Posterior vena cava (tissue), 2 donors: ENCODE measurements around the gene GDF9. TPM values are rescaled to one million over a fixed set of nuclear protein-coding genes. Genes with fewer than 3 reads are reported as not detected.

Experiments used
- DNase-seq: peaks from one replicate; pipeline ENCODE4 v3.0.0-alpha.2; 2020; ENCODE audit warnings: low spot score
- intact Hi-C, 2 donors: fragments of 100-400 bp; cut with DNase I; formaldehyde crosslinking; loops; one replicate each; pipeline versions ENCODE4 v1.14.1 to v1.14.2; 2022 to 2023
- total RNA-seq, 2 donors: library from RNA; stranded (reverse); fragmentation: NEBNext Ultra II Directional; extraction: Animal tissue kit (Norgen Biotek cat#: 25700); gene quantifications; one replicate each; pipeline ENCODE4 v1.2.1, GENCODE V29; 2021
- donor health status: DM: yes; HTN: yes; CAD: no.
- donor health status: DM: yes; HTN: yes; CAD: no.

Gene GDF9
- total RNA-seq, 2 donors from 2014 or later: 0.33 to 0.51 TPM

- intact Hi-C loops: loop anchor here in 1 of 2 donors (10.0 kb wide), 1 partner anchor 300 kb away; no protein-coding TSS in a partner anchor
- no peak for DNase-seq
These were observed 41.0 kb downstream of the GDF9 start for GRCh38 chr5:132825033-132825833.

GRCh38 chr5:132824426-132824825 is 41.8 kb downstream of the GDF9 start:
- DNase-seq: no peak
- intact Hi-C loops: loop anchor here in 1 of 2 donors (10.0 kb wide), 1 partner anchor 300 kb away; no protein-coding TSS in a partner anchor

DNA sequence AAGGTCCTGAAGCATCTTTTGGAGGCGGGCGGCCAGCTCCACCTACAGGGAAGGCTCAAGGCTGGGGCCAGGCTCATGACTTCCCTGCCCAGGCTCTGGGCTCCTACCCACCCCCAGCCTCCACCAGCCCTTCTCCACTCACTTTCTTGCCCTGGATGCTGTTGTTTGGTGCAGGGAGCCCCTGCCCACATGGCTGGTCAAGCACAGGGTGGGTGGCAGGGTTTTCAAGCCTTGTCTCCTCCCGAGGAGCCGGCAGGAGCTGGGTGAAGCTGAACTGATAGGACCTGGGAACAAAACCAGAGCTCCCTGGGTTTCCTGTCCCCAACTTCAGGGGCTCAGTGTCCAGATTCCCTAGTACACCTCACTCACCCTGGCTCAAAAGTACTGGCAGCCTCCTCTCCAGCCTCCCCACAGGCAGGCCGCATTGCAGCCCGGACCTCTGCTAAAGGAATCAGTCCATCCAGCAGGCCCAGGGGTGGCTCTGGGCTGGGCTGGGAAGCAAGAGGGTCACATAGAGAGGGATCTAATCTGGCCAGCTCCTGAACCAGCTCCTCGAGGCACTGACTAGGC is 42.7 kb downstream of the GDF9 start:
- intact Hi-C loops: loop anchor here in 1 of 2 donors (10.0 kb wide), 1 partner anchor 299 kb away; no protein-coding TSS in a partner anchor
- DNase-seq: no peak

DNA sequence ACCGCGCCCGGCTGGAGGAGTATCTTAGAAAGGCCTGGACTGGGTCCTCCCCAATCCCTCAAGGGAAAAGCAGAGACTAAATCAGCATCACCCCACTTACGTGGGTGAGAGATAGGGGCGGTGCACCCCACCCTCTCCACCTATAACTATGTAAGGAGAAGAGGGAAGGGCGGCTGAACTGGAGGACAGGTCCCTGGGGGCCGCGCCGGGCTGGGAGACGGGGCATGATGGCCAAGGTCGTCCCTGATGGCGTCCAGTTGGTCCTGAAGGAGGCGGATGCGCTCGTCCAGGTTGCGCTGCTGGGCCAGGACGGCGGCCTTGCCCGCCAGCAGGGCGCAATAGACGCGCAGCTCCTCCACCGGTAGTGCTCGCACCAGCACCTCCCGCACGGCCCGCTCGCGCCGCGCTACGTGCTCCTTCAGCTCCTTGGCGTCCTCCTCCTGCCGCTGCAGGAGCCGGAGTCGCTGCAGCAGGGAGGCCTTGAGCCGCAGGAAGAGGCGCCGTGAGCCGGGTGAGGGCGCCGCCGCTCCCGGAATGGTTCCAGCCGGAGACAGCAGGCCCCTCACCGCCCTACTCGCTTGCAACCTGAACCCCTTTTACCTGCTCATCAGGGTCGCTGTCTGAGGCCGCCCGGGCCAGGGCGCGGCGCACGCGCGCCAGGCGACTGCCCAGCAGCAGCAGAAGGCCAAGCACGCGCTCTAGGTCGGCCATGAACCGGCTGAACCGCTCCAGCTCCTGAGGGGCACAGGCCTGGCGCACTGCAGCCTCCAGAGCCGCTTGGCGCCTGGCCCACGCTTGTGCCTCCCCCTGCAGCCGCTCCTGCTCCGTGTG is 43.4 kb downstream of the GDF9 start:
- DNase-seq: no peak

DNA sequence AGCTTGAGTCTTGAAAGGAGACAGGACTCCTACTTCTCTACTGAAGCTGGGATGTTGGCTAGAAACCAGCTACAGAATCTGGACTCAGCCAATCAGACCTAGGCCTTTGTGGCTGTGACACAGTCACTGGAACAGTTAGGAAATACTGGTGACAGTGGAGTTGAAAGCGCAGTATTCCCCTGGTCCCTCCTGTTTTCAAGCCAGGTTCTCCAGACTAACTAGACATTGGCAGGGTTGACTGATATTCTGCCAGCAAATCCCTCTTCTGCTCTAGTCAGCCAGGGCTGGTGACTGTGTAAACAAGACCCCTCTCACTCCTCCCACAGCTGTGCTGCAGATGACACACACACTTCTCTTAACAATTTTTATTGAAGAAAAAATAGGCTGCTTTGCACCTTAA is 44.5 kb downstream of the GDF9 start:
- intact Hi-C loops: loop anchor here in 1 of 2 donors (10.0 kb wide), 1 partner anchor 297 kb away; no protein-coding TSS in a partner anchor
- DNase-seq: no peak

More for the DNA sequence above, 43.4 kb downstream of the GDF9 start:
- intact Hi-C loops: loop anchor here in 1 of 2 donors (10.0 kb wide), 1 partner anchor 298 kb away; no protein-coding TSS in a partner anchor

- intact Hi-C loops: loop anchor here in 1 of 2 donors (10.0 kb wide), 1 partner anchor 297 kb away; no protein-coding TSS in a partner anchor
- DNase-seq: no peak
These were observed 44.9 kb downstream of the GDF9 start for GRCh38 chr5:132821350-132821749.

- peak; percentile 97 for DNase-seq
- intact Hi-C loops: loop anchor here in 1 of 2 donors (10.0 kb wide), 1 partner anchor 295 kb away; no protein-coding TSS in a partner anchor
These were observed 46.0 kb downstream of the GDF9 start for GRCh38 chr5:132820162-132820754.

- no peak for DNase-seq
- intact Hi-C loops: no loop called here
These were observed 46.8 kb downstream of the GDF9 start for GRCh38 chr5:132819468-132819867.

GRCh38 chr5:132817011-132817410 is 49.3 kb downstream of the GDF9 start:
- DNase-seq: no peak
- intact Hi-C loops: no loop called here

DNA sequence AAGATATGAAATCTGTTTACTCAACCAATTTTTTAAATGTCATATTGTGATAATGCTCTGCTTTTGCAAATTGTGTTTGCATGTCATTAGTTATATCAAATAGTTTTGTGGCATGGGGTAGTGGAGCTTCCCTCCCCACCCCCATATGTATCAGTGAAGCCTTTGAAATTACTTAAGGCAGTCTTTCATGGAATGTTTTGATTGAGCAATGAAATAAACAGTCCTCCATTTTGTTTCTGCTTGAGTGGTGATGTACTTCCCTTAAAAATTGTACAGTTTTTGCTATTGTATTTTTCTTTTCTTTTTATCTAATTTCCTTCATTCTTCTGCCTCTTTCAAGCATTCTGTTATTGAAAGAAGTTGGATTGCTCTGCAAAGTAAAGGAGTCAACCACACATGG is 49.7 kb downstream of the GDF9 start:
- no peak for DNase-seq
- intact Hi-C loops: no loop called here

DNA sequence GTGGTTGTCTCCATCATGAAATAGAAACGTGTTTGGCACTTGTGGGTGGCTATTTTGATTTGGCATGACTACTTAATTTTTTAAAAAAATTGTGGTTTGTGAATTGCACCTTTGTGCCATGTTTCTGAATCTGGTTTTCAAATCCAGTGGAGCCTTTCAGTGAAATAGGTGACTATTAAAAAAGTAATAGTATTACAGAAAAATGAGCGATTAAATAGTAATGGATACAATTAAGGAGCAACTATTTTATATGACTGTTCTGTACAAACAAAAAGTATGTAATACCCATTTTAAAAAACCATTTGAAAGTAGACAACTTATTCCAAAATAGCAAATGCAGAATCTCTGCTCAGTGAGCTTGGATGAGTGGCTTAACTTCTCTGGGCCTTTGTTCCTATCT is 50.2 kb downstream of the GDF9 start:
- intact Hi-C loops: no loop called here
- DNase-seq: no peak

GRCh38 chr5:132815454-132815853 is 50.8 kb downstream of the GDF9 start:
- intact Hi-C loops: no loop called here
- no peak for DNase-seq

DNA sequence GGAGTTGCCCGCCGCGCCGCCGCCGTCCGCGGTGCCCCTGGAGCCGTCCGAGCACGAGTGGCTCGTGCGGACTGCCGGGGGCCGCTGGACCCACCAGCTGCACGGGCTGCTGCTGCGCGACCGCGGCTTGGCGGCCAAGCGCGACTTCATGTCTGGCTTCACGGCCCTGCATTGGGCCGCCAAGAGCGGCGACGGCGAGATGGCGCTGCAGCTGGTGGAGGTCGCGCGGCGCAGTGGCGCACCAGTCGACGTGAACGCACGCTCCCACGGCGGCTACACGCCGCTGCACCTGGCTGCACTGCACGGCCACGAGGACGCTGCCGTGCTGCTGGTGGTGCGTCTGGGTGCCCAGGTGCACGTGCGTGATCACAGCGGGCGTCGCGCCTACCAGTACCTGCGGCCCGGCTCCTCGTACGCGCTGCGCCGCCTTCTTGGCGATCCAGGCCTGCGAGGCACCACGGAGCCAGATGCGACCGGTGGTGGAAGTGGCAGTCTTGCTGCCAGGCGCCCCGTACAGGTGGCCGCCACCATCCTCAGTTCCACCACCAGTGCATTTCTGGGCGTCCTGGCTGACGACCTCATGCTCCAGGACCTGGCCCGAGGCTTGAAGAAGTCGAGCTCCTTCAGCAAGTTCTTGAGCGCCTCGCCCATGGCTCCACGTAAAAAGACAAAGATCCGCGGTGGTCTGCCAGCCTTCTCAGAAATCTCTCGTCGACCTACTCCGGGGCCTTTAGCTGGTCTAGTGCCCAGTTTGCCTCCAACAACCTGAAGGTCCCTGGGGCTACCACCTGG is 51.6 kb downstream of the GDF9 start:
- intact Hi-C loops: no loop called here

DNA sequence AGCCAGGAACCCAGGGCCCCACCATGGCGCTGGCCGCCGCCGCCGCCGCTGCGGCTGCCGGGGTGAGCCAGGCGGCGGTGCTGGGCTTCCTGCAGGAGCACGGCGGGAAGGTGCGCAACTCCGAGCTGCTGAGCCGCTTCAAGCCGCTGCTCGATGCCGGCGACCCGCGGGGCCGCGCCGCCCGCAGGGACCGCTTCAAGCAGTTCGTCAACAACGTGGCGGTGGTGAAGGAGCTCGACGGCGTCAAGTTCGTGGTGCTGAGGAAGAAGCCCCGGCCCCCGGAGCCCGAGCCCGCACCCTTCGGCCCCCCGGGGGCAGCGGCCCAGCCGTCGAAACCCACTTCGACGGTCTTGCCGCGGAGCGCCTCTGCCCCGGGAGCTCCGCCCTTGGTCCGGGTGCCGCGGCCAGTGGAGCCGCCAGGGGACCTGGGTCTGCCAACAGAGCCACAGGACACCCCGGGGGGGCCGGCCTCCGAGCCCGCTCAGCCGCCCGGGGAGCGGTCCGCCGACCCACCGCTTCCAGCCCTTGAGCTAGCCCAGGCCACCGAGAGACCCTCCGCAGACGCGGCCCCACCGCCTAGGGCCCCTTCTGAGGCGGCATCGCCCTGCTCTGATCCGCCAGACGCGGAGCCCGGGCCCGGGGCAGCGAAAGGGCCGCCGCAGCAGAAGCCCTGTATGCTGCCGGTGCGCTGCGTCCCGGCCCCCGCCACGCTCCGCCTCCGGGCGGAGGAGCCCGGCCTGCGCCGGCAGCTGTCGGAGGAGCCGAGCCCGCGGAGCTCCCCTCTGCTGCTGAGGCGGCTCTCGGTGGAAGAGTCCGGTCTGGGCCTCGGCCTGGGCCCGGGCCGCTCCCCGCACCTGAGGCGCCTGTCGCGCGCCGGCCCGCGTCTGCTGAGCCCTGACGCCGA is 52.4 kb downstream of the GDF9 start:
- no peak for DNase-seq

More for the DNA sequence above, 51.6 kb downstream of the GDF9 start:
- no peak for DNase-seq

GRCh38 chr5:132812781-132813598 is 53.3 kb downstream of the GDF9 start, which contains the start of gene SOWAHA:
Gene SOWAHA, plus strand, starts transcription at chr5:132813302. Its CDS starts 320 bp downstream, at chr5:132813622.
- intact Hi-C loops: no loop called here
- DNase-seq: no peak

More for the DNA sequence above, 52.4 kb downstream of the GDF9 start:
- intact Hi-C loops: no loop called here

- intact Hi-C loops: no loop called here
- DNase-seq: no peak
These were observed 54.0 kb downstream of the GDF9 start for GRCh38 chr5:132812123-132812765.
